OCI-LY3 (cell line): ENCODE measurements around the gene ACCSL.

ENCODE experiments used
- EZH2phosphoT487 ChIP-seq: fragments of 200-600 bp; shearing (Covaris generic); IDR thresholded peaks from 2 replicates; pipeline ENCODE4 v1.6.1; 2018; ENCODE audit warnings: antibody characterized with exemption, mixed run types, low read depth
- TF ChIP-seq, protein P1 (sequence below): fragments of 200-600, 300-600 bp; sonication (generic); IDR thresholded peaks from 2 replicates; pipeline ENCODE4 v1.5.1; 2014; ENCODE audit warnings: antibody characterized with exemption, low read length, low read depth

DNA sequence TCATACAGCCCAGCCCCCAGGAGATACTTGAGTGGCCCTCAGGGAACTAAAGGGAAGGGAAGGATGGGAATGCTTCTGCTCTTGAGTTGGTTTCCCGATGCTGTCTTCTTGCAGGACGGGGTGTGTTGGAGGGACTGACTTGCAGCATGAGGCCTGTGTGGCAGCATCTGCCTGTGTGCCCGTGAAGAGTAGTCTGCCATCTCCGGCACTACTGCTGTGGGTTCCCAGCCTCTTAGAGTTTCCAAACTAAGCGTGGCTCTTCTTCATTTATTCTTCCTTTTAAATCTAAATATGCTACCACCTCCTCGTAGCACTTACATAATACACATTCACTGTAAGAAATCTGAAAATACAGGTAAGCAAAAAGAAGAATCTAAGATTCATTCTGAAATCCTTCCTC, 60.5 kb downstream of the ACCSL start:
- TF ChIP-seq, protein P1, sequence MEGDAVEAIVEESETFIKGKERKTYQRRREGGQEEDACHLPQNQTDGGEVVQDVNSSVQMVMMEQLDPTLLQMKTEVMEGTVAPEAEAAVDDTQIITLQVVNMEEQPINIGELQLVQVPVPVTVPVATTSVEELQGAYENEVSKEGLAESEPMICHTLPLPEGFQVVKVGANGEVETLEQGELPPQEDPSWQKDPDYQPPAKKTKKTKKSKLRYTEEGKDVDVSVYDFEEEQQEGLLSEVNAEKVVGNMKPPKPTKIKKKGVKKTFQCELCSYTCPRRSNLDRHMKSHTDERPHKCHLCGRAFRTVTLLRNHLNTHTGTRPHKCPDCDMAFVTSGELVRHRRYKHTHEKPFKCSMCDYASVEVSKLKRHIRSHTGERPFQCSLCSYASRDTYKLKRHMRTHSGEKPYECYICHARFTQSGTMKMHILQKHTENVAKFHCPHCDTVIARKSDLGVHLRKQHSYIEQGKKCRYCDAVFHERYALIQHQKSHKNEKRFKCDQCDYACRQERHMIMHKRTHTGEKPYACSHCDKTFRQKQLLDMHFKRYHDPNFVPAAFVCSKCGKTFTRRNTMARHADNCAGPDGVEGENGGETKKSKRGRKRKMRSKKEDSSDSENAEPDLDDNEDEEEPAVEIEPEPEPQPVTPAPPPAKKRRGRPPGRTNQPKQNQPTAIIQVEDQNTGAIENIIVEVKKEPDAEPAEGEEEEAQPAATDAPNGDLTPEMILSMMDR = no peak
- TF ChIP-seq EZH2phosphoT487 = no peak
